B cell (primary cell): ENCODE data around the gene SEC14L1. TPM values are rescaled to one million over a fixed set of nuclear protein-coding genes. Genes with fewer than 3 reads are reported as not detected.
A peak's percentile ranks its signal among the peaks of the same experiment; 100 is the strongest.

Source experiments
- ATAC-seq: fragments of 200-7000 bp; cut with Tn5 transposase; one replicate; pipeline ENCODE4 v1.10.0; 2021; ENCODE audit warnings: low read depth, mild to moderate bottlenecking, moderate number of reproducible peaks, moderate library complexity
- CTCF ChIA-PET: fragments of 350-600 bp; sonication (Branson Sonifier 250); formaldehyde crosslinking; loops from one replicate; lab custom pipeline; 2021; ENCODE audit warnings: antibody characterized with exemption, inconsistent platforms; lab: Charles Lee
- POLR2A ChIA-PET: fragments of 350-600 bp; sonication (Branson Sonifier 250); formaldehyde crosslinking; loops from one replicate; lab custom pipeline; 2021; ENCODE audit warnings: antibody characterized with exemption; lab: Charles Lee
- DNase-seq: peaks from one replicate; pipeline ENCODE4 v3.0.0; 2013
- H2AFZ ChIP-seq: 2 replicates; pipeline ENCODE4 v1.6.1; 2012; ENCODE audit warnings: mild to moderate bottlenecking, low read depth, low read length; ENCODE audit not compliant: insufficient read depth, poor library complexity, severe bottlenecking
- H3K27ac ChIP-seq, 2 donors: 1 replicate in 1 of 2; 2 replicates in 1 of 2; pipeline ENCODE4 v1.5.1; 2012 to 2013; ENCODE audit warnings: low read length in 2 of 2, mild to moderate bottlenecking in 2 of 2, moderate library complexity in 1 of 2
- H3K27me3 ChIP-seq, 4 experiments: fragments of 200-600 bp in 1 of 4; sonication (generic) in 1 of 4; replicated peaks in 1 of 4; 1 replicate in 2 of 4; 2 replicates in 2 of 4; pipeline versions ENCODE4 v1.6.1 to v1.7.0; 2013 to 2016; ENCODE audit warnings: low read length in 3 of 4, mild to moderate bottlenecking in 2 of 4, mixed read lengths in 1 of 4, moderate library complexity in 1 of 4; ENCODE audit not compliant: insufficient read depth in 4 of 4, control insufficient read depth in 3 of 4; ENCODE audit errors: control extremely low read depth in 1 of 4
- H3K36me3 ChIP-seq, 2 experiments: replicated peaks in 1 of 2; 1 replicate in 1 of 2; 2 replicates in 1 of 2; pipeline versions ENCODE4 v1.6.1 to v1.7.1; 2013; ENCODE audit warnings: low read length in 1 of 2; ENCODE audit not compliant: insufficient read depth in 2 of 2, control insufficient read depth in 1 of 2; ENCODE audit errors: control extremely low read depth in 1 of 2, extremely low read depth in 1 of 2
- H3K4me1 ChIP-seq, 2 donors: fragments of 200-600 bp in 1 of 2; sonication (generic) in 1 of 2; 1 replicate in 1 of 2; 2 replicates in 1 of 2; pipeline versions ENCODE4 v1.5.1 to v1.6.1; 2013 to 2017; ENCODE audit warnings: low read length in 2 of 2; ENCODE audit not compliant: control insufficient read depth in 2 of 2, insufficient read depth in 2 of 2
- H3K4me2 ChIP-seq: replicated peaks from 2 replicates; pipeline ENCODE3; 2012; ENCODE audit warnings: mild to moderate bottlenecking, low read depth, low read length; ENCODE audit not compliant: poor library complexity, severe bottlenecking
- H3K4me3 ChIP-seq, 5 experiments: fragments of 200-600 bp in 1 of 5; sonication (generic) in 1 of 5; 1 replicate in 3 of 5; 2 replicates in 2 of 5; pipeline versions ENCODE4 v1.5.1 to v1.7.0; 2011 to 2016; ENCODE audit warnings: low read length in 4 of 5, mild to moderate bottlenecking in 4 of 5, low read depth in 2 of 5, control low read depth in 1 of 5, moderate library complexity in 1 of 5; ENCODE audit not compliant: insufficient read depth in 1 of 5; ENCODE audit errors: control extremely low read depth in 1 of 5, extremely low read depth in 1 of 5
- H3K79me2 ChIP-seq: fragments of 200-600 bp; sonication (generic); one replicate; pipeline ENCODE4 v1.6.0; 2016; ENCODE audit warnings: low read length; ENCODE audit not compliant: control insufficient read depth, insufficient read depth
- H3K9ac ChIP-seq: fragments of 200-600 bp; sonication (generic); 2 replicates; pipeline ENCODE4 v1.6.1; 2017; ENCODE audit warnings: mild to moderate bottlenecking, low read length, moderate library complexity
- H3K9me3 ChIP-seq, 3 donors: one replicate each; pipeline versions ENCODE4 v1.6.1 to v1.7.1; 2013; ENCODE audit warnings: low read length in 2 of 3; ENCODE audit not compliant: control insufficient read depth in 2 of 3, insufficient read depth in 1 of 3; ENCODE audit errors: control extremely low read depth in 1 of 3
- H4K20me1 ChIP-seq: 2 replicates; pipeline ENCODE4 v1.6.0; 2012; ENCODE audit warnings: mild to moderate bottlenecking, low read length; ENCODE audit not compliant: insufficient read depth, control insufficient read depth, poor library complexity, severe bottlenecking
- H3K27ac Mint-ChIP-seq: one replicate; pipeline ENCODE4 v1.8.0; 2021; ENCODE audit warnings: mixed read lengths
- H3K27me3 Mint-ChIP-seq: one replicate; pipeline ENCODE4 v1.8.0; 2021; ENCODE audit warnings: mixed read lengths
- H3K4me1 Mint-ChIP-seq: one replicate; pipeline ENCODE4 v1.8.0; 2021; ENCODE audit warnings: mixed read lengths
- H3K4me3 Mint-ChIP-seq: one replicate; pipeline ENCODE4 v1.8.0; 2021; ENCODE audit warnings: mixed read lengths
- H3K9me3 Mint-ChIP-seq: one replicate; pipeline ENCODE4 v1.8.0; 2022; ENCODE audit warnings: mixed read lengths; ENCODE audit not compliant: insufficient read depth
- EZH2 ChIP-seq: IDR thresholded peaks from 2 replicates; pipeline ENCODE4 v1.6.1; 2012; ENCODE audit warnings: borderline replicate concordance, low read depth, mild to moderate bottlenecking, moderate library complexity, low read length; ENCODE audit not compliant: insufficient read depth, poor library complexity, severe bottlenecking
- WGBS: methylation state at CpG from one replicate; pipeline ENCODE4 v1.1.5; 2013; ENCODE audit warnings: missing lambda C conversion rate; ENCODE audit not compliant: insufficient coverage; 5-methylcytosine and 5-hydroxymethylcytosine counted together
- intact Hi-C: fragments of 100-400 bp; cut with micrococcal nuclease; formaldehyde crosslinking; loops from one replicate; pipeline ENCODE4 v1.10.0; 2022
- polyA plus RNA-seq: library from polyadenylated mRNA; depleted of rRNA; stranded (reverse); fragments of >200 nt; gene quantifications from 2 replicates; pipeline ENCODE4 v1.2.3, GENCODE V29; 2012
- total RNA-seq, 2 donors: library from RNA; stranded (reverse); fragments of 120-200 nt in 1 of 2; gene quantifications; 1 replicate in 1 of 2; 2 replicates in 1 of 2; pipeline versions ENCODE4 v1.2.3 to v1.2.4, GENCODE V29; 2013 to 2022
- TF ChIP-seq, protein P1 (sequence below): fragments of 200-600 bp; IDR thresholded peaks from one replicate; pipeline ENCODE4 v1.8.0; 2022; ENCODE audit warnings: antibody characterized with exemption, mild to moderate bottlenecking

The SEC14L1 gene
- total and polyA plus RNA-seq, 2 donors (not counting 1 experiment from before 2014, with no cell fraction given): 37.7 to 103 TPM

DNA sequence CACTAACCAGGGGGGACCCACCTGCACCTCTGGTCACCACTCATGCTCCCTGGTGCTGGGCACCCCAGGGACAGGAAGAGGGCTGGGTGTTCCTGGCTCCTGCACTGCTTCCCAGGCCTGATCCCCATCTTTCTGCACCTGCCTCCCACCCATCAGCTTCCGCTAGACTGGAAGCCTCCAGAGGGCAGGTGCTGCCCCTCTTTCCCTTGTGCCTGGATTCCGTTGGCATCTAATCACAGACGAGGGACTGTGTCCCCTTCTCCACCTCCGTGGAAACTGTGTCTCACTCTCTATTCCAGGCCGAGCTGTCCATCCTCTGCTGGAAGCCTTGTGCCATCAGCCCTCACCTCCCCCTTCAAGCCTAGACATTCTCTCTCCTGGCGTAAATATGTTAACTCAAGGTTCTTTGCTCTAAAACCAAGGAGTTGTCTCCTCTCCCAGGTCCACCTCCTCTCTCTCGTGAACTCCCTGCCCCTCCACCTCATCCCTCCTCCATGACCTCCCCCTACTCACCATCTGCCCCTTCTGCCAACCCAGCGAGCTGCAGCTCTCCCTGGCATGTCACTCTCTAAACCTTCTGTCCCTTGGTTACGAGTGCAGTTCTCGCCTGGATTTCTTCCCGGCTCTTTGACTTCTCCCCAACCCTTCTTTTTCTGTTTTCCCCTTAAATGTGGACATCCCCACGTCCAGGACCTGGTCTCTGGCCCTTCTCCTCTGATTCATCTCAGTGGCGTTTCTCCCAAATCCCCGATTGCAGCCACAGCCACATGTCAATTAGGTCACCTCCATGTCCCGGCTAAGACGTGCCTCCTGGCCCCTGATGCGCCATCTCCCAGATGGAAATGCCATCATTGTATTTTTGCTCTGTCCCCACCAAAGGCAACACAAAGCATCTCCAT, 107.7 kb downstream of the SEC14L1 start:
- CTCF ChIA-PET: interaction anchor here (0.5 to 3.2 kb wide), 12 partner anchors 37 to 380 kb away, joined by 3 to 26 read pairs (median 4); partner anchors contain the start of gene MGAT5B
- TF ChIP-seq, protein P1, sequence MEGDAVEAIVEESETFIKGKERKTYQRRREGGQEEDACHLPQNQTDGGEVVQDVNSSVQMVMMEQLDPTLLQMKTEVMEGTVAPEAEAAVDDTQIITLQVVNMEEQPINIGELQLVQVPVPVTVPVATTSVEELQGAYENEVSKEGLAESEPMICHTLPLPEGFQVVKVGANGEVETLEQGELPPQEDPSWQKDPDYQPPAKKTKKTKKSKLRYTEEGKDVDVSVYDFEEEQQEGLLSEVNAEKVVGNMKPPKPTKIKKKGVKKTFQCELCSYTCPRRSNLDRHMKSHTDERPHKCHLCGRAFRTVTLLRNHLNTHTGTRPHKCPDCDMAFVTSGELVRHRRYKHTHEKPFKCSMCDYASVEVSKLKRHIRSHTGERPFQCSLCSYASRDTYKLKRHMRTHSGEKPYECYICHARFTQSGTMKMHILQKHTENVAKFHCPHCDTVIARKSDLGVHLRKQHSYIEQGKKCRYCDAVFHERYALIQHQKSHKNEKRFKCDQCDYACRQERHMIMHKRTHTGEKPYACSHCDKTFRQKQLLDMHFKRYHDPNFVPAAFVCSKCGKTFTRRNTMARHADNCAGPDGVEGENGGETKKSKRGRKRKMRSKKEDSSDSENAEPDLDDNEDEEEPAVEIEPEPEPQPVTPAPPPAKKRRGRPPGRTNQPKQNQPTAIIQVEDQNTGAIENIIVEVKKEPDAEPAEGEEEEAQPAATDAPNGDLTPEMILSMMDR: no peak
- TF ChIP-seq EZH2: no peak
- Histone ChIP-seq H3K4me1 (peaks cover 9 to 10% of the 10 kb centered on the region in 2 donors), H3K4me2 (no peak overlapping the region), H2AFZ (no peak overlapping the region), H3K36me3 (no peaks in the 10 kb centered on the region), H3K27me3 (peaks cover 0 to 20% (median 2%) of the 10 kb centered on the region in 4 experiments), H4K20me1 (no peaks in the 10 kb centered on the region), H3K4me3 (no peak overlapping the region), H3K27ac (no peak overlapping the region), H3K9me3 (peaks cover 0 to 4% (median 0%) of the 10 kb centered on the region in 3 donors), H3K79me2 (no peaks in the 10 kb centered on the region), H3K9ac (no peak overlapping the region)
- 83% methylated on average over 17 of the region's 17 CpGs for WGBS
- H3K4me3 Mint-ChIP-seq: peak overlapping the region; percentile 39
- no peaks in the 10 kb centered on the region for H3K9me3 Mint-ChIP-seq
- H3K27ac Mint-ChIP-seq: peak overlapping the region; percentile 12
- peaks cover 16% of the 10 kb centered on the region for H3K4me1 Mint-ChIP-seq
- intact Hi-C loops: no loop called here
- ATAC-seq: no peak
- DNase-seq: no peak
- POLR2A ChIA-PET: no interaction called here
- peaks cover 35% of the 10 kb centered on the region for H3K27me3 Mint-ChIP-seq
